T47D (cell line): ENCODE results near the gene SRPK1.
"Not testable (repeated sequence)": the region's sequence is repeated elsewhere in the genome, so short reads cannot be mapped to it uniquely, and the experiment has no call there.

Experiments
- DNase-seq, 2 experiments: peaks; one replicate each; pipeline versions ENCODE4 v3.0.0 to v3.0.0-alpha.2; 2011 to 2012; ENCODE audit warnings: low read depth in 1 of 2, low spot score in 1 of 2
- JUND ChIP-seq: IDR thresholded peaks from 2 replicates; pipeline ENCODE4 v1.6.1; 2012; ENCODE audit warnings: low read depth
- in situ Hi-C: cut with HindIII; loops from 2 replicates; pipeline ENCODE4 v1.10.0; 2016; ENCODE audit warnings: low sequenced_read_pairs, low pct_unique_long_range_greater_than_20kb

SRPK1 gene

GRCh38 chr6:35945650-35946025 is 24.7 kb upstream of the SRPK1 start:
- no peak for DNase-seq
- in situ Hi-C loops, result no loop called here
- TF ChIP-seq JUND, result no peak

- in situ Hi-C loops, result no loop called here
- no peak for DNase-seq
- TF ChIP-seq JUND, result no peak
These were observed 22.5 kb upstream of the SRPK1 start for GRCh38 chr6:35943390-35943789.

GRCh38 chr6:35942355-35942754 is 21.5 kb upstream of the SRPK1 start:
- in situ Hi-C loops, result no loop called here
- DNase-seq, result no peak
- TF ChIP-seq JUND, result no peak

- DNase-seq, in situ Hi-C loops: not testable (repeated sequence)
These were observed 20.3 kb upstream of the SRPK1 start for GRCh38 chr6:35941170-35941569.

GRCh38 chr6:35940014-35940413 is 19.1 kb upstream of the SRPK1 start:
- DNase-seq, in situ Hi-C loops: not testable (repeated sequence)

- in situ Hi-C loops, DNase-seq: not testable (repeated sequence)
These were observed 18.4 kb upstream of the SRPK1 start for GRCh38 chr6:35939259-35939658.

DNA sequence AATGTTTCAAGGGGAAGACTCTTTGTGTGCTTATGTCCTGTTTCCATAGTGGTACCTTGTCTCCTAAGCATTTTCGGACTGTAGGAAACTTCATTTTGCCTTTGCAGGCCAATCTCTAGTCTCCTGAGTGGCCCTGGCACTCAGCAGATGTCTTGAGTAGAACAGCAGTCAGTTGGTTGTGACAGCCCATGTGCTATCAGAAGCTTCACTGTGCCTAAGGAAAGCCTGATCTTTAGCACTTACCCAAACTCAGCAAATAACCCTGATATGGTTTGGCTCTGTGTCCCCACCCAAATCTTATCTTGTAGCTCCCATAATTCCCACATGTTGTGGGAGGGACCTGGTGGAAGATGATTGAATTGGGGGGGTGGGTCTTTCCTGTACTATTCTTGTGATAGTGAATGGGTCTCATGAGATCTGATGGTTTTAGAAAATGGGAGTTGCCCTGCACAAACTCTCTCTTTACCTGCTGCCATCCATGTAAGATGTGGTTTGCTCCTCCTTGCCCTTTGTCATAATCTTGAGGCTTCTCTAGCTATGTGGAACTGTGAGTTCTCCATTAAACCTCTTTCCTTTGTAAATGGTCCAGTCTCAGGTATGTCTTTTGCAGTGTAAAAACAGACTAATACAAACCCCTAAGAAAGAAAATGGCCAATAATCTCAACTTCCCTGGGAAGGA is 15.9 kb upstream of the SRPK1 start:
- in situ Hi-C loops, result no loop called here
- TF ChIP-seq JUND, result no peak
- no peak for DNase-seq

DNA sequence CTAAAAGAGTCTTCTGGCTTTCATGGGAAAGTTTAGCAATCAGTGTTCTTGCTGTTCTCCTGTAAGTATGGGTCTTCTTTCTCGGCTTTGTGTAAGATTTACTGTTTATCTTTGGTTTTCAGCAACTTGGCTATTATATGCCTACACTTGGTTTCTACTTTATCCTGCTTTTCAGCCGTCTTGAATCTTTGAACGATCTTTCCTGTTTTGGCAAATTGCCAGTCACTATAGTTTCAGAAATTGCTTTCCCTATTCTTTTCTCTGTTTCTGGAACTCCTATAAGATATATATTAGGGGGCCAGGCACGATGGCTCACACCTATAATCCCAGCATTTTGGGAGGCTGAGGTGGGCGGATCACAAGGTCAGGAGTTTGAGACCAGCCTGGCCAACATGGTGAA is 14.6 kb upstream of the SRPK1 start:
- DNase-seq, result no peak
- TF ChIP-seq JUND, result no peak
- in situ Hi-C loops, result no loop called here

GRCh38 chr6:35933844-35934243 is 12.9 kb upstream of the SRPK1 start:
- in situ Hi-C loops, result no loop called here
- no peak for DNase-seq
- no peak for TF ChIP-seq JUND

GRCh38 chr6:35931873-35932272 is 11.0 kb upstream of the SRPK1 start:
- in situ Hi-C loops, DNase-seq: not testable (repeated sequence)

- TF ChIP-seq JUND, result no peak
- in situ Hi-C loops, result no loop called here
- DNase-seq, result no peak
These were observed 10.2 kb upstream of the SRPK1 start for GRCh38 chr6:35931120-35931561.

DNA sequence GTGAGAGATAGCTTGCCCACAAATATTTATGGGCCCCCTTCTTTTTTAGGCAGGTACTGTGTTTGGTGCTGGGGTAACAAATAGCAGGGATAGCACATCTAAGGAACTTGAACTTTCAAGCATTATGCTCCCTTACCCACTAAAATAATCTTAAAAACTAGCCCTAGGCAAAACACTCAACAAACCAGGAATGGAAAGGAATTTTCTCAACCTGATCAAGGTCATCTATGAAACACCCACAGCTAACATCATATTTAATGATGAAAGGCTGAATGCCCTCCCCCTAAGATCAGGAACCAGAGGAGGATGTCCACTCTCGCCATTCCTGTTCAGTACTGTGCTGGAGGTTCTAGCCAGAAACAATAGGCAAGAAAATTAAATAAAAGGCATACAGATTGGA is 8.7 kb upstream of the SRPK1 start:
- DNase-seq, result no peak
- TF ChIP-seq JUND, result no peak
- in situ Hi-C loops, result no loop called here

DNA sequence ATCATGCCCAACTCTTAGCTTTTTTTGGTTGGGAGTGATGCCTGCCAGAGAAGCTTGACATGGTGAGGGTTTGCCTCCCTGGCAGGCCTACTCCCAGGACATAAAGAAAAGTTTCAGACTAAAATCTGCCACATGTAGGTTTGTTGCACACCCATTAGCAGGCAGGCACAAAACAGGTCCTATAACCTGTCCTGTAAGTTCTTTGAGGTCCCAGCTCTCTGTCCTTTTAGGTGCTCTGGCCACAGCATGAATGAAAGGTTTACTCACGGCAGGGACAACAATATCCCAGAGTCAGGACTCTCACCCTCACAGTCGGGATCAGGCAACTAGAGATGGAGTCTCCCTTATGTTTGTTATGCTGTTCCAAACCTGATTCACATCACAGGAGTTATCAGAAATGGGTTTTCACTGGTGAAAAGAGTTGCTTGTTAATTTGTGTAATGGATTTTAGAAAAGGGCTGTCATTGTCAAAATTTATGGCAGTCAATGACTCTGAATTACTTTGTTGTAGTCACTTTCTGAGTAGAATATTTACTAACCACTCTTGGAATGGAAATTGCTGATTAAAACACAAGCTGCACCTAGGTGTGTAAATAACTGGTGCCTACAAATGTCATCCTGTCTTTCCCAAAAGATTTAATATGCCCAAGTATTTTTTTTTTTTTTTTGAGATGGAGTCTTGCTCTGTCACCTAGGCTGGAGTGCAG is 5.8 kb upstream of the SRPK1 start:
- DNase-seq, result peak in 1 of 2 experiments; percentile 81
- no peak for TF ChIP-seq JUND
- in situ Hi-C loops, result no loop called here

DNA sequence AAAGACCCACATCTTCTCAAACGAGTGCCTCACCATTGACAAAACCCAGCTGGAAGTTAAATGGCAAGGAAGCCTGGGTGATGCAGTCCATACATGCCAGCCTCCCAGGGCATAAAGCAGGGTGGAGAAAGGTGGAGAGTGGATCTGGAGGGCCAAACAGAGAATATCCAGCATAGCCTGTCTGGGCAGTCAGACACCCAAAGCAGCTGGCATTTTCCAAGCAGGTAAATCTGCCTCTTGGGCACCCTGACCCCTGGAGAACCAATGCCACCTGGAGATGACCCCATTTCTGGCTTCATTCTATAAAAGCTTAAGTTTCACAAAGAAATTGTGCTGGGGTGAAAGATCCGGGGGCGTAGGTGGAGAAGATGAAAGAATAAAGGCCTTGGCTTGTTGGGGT is 5.1 kb upstream of the SRPK1 start:
- DNase-seq, result peak in 1 of 2 experiments; percentile 69
- no peak for TF ChIP-seq JUND
- in situ Hi-C loops, result no loop called here
